ELR (cell line): ENCODE data around the gene MEGF10.

ENCODE experiments used
- DNase-seq: peaks from one replicate; pipeline ENCODE4 v3.0.0-alpha.2; 2015; ENCODE audit warnings: low read depth

Gene MEGF10

DNA sequence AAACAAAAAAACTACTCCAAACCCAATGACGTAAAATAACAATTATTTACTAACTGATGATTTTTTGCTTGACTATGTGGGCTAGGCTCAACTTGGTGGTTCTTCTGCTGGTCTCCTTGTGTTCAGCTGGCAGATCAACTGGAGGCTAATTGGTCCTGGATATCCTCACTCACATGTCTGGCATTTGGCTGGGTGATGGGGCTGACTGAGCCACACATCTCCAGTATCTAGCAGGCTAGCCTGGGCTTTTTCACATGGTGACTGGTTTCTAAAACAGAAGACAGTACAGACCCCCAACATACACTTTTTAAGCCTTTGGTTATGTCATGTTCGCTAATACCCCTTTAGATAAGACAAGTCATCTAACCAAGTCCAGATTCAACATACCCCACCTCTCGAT lies 122.1 kb downstream of the MEGF10 start:
- no peak for DNase-seq

DNA sequence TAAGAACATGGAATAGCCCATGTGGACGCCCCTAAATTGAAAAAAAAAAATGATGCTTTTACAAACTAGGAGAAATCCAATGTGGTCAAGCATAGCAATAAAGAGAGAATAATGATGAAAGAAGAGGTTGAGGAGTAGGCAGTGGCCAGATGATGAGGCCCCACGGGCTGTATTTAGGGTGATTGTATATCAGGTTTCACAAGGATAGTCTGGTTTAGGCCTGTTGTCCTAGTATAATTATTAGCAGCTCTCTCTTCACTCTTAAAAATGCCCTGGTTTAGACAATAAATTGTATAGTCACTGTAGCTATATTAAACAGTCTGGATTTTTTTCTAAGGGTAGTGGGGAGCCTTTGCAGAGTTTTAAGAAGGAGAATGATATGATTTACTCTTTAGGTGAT lies 124.4 kb downstream of the MEGF10 start:
- DNase-seq: no peak

DNA sequence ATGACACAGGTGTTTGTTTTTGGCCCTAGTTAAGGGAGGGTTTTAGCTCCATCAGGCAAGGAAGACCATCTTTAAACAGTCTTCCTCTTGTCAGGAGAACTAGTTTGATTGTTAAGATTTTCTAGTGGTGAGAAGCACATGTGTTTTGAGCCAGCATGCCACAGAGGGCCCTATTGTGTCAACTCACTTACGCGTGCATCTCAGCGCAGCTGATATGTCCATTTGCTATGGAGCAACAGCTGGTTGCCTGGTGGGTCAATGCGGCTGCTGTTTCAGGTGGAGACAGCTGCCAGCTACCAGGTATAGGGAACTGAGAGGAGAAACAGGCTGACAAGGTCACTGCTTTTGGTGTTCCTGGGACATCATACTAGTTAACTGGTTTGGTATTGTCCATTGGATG lies 126.3 kb downstream of the MEGF10 start:
- no peak for DNase-seq

DNA sequence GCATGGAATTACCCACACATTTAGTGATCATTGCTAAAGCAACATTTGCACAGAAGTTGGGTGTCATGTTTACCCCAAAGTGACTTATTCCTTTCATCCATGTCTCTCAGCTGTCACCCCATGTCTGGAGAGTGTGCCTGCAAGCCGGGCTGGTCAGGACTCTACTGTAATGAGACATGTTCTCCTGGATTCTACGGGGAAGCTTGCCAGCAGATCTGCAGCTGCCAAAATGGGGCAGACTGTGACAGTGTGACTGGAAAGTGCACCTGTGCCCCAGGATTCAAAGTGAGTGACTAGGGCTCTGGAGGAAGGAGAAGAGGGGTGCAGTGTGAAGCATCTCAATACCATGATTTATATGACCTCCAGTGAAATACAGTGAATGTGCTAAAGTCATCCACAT lies 126.9 kb downstream of the MEGF10 start:
- DNase-seq: no peak

DNA sequence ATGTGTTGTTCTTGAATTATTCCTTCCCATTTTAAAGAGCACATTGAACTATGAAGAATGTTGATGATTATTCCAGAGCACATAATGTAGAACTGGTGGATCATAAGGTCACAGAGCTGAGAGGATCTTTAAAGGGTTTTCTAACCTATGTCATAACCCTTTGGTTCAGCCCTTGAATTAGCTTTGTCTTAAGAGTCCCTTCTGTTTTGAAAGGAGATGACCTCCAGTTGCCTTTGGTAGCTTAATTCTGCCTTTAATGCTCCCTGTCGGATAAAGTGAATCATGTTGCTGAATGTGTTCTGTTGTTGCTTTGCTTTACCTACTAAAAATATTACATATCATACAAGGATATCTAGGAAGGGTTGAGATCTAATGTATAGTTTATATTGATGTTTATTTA lies 127.8 kb downstream of the MEGF10 start:
- DNase-seq: no peak

DNA sequence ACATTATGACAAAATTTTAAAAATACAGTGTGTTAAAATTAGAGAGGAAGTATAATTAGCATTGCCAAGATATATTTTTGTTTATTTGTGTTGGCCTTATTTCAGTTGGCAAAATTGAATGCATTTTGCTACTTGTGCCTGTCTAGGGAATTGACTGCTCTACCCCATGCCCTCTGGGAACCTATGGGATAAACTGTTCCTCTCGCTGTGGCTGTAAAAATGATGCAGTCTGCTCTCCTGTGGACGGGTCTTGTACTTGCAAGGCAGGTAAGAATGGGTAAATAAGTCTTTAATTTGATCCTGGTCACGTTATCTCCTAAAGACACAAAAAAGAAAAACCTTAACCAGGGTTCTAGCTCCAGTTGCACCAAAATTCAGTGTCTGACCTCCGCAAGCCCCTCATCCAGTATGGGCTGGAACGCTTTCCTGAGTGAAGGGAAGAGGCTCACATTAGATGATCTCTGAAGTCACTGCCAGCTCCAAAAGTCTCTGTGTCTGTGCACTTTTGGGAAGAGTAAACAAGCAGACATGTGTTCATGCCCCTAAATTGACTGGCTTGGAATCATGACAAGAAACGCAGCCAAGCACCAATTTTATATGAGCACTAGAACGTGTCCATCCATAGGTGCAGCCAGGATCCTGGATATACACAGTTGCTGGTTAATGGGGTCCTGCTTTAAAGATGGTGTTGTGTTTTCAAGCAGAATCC lies 128.5 kb downstream of the MEGF10 start:
- DNase-seq: no peak

DNA sequence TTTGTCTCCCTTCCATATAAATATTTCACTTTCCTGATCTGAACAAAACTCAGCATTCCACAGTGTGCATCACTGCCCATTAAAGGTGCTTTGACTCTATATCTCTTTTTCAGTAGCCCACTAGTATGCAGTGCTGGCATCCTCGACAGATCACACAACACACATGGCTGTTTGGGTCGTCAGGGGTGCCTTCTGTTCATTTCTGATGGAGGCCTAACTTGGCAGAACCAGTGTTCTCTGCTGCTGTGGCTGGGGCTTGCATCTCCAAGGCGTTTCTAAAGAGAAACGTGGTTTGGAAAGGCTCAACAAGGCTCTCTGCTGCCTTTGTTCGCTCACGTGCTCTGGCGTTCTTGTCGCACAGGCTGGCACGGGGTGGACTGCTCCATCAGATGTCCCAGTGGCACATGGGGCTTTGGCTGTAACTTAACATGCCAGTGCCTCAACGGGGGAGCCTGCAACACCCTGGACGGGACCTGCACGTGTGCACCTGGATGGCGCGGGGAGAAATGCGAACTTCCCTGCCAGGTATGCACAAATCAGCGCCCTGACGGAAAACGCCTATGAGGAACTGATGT lies 129.2 kb downstream of the MEGF10 start:
- DNase-seq: no peak

DNA sequence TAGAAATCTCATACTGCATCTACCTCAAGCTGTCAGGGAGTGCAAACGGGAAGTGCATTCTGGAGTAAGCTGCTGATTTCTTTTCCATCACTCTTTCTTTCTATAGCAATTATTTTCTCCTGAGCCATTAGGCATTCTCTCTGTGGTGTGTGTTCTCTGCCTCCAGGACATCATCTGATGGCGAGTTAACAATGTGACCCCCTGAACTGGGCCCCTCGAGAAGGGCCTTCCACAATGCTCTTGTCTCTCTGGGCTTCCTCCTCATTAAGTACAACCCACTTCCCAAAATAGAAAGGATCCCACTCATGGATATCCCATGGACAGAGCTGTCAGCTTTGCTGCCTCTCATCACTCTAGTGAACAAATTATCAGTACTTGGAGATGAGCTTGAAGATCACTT lies 130.2 kb downstream of the MEGF10 start:
- DNase-seq: no peak

DNA sequence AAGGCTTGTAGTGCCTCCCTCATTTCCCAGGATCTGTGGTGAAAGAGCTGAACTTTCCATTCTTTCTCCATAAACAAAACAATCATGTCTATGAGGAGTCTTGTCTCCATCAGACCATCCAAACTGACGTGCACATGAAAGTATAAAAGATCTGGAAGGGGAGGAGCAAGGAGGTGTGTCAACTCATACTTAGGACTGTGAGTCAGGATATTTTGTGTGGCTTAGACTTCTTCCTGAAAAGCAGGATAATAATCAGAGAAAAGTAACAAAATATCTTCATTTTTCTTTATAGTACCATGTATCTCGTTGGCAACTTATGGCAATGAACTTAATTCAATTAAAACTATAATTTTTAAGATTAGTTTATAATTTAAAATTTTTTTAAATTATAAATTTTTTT lies 130.9 kb downstream of the MEGF10 start:
- no peak for DNase-seq

DNA sequence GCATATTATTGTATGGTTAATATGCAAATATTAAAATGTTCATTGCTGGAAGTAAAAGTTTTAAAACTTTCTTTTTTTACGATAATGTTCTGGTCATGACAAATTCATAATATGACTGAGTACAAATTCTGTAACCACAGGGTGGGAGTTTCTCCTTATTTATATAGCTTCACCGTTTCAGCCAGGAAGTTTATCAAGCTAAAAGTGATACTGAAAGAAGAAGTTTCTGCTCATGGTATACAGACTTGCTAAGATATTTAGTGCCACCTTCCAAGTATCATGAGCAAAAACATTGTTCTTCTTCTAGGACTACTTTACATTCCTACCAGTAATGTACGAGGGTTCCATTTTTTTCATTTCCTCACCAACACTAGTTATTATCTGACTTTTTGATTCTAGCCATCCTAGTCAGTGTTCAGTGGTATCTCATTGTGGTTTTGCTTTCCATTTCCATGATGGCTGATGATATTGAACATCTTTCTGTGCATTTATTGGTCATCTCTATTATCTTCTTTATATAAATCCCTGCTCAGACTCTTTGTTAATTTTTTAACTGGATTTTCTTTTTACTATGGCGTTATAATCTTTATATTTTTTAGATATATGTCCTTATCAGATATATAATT lies 132.7 kb downstream of the MEGF10 start:
- DNase-seq: no peak

DNA sequence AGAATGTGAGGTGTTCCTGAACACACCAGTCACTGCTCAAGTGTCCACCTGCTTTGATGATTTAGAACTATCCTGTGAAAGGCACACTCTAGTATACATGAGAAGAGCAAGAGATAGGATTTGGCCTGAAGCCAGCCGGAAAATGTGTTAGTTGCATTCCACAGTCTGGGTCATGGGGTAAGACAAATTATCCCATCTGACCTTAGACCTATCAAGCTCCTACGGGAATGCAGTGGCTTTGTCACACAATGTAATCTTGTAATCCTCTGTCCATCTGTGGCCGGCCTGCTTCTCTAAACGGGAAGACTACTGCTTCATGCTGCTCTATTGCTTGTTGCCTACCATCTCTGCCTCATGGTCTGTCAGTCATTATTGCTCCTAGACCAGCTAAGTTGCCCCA lies 134.4 kb downstream of the MEGF10 start:
- DNase-seq: no peak

DNA sequence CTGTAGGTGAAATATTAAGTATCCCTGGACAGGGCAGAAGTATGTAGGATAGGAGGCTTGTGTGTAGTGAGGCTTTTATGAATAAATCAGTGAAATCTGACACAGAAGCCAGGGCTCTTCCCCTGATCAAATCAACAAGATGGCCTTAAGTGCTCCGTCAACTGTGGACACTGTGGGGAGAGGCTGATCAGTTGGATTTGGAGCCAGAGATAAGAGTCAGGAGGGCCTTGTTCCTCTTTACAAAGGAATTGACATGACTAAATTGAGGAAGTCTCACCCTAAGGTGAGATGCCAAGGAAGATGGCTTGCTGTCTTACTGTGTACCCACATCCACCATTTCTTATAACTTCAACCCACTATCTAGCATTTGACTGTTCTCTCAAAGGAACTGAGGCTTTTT lies 135.3 kb downstream of the MEGF10 start:
- no peak for DNase-seq

DNA sequence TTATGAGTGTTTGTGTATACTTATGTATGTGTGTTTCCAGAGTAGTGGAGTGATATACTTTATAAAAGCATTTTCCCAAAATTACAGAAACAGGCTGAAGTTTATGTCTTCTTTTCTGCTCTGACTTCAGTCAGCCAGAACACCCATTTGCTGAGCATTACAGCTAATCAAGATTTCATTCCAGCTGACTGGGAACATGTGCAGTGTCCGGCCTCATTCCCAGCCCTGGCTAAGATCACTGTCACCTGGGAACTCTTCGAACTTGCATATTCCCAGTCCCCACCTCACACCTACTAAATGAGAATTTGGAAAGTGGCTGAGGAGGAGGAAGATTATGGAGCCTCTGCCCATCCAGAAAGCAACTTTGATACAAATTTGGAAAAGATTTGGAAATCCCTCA lies 136.1 kb downstream of the MEGF10 start:
- DNase-seq: no peak

DNA sequence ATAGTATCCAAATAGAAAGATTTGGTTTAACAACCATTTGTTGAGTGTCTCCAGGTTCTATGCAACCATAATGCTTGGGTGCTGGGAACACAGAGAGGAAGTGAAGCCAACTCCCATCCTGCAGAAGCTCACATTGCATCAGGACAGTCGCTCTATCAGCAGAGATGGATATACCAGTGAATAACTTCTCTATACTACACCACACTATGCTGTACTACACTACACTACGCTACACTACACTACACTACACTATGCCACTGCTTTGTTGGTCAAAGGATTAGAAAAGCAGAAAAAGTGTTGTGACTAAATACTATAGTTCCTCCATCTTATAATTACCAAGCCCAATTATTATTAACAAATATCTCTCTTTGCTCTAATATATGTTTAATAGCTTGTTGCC lies 137.7 kb downstream of the MEGF10 start:
- no peak for DNase-seq

DNA sequence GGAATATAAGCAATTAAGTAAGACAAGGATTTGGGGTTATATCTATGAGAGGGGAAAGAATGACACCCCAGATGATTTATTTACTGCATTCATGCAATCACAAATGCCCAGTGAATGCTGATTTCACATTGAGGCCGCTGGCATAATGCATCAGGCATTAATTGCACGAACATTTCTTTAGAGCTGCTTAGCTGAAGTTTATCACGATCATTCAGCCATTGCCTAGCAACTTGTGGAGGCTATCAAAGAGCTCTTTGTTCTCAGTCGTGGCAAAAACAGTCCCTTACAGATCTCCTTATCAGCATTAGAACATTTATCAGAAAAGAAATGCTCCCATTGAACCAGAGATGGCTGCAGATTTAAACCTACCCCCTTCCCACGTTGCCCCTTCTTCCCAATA lies 138.2 kb downstream of the MEGF10 start:
- DNase-seq: no peak

DNA sequence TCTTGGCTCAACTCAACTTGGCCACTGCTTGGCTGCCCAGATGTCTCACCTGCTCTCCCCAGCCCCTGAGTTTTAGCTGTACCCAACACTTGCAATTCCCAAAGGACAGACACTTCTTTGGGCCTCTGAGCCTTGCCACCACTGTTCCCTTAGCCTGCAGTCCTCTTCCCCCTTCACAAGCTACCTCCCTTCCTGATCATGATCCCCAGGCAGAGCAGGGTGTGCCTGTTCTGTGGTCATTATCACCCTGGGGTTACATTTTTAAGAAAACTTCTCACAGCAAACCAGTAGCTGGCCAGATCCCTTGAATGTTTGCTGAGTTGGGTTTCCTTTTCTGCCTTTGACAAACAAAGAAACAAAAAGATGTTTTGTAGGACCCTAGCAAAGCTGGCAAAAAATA lies 139.3 kb downstream of the MEGF10 start:
- no peak for DNase-seq

DNA sequence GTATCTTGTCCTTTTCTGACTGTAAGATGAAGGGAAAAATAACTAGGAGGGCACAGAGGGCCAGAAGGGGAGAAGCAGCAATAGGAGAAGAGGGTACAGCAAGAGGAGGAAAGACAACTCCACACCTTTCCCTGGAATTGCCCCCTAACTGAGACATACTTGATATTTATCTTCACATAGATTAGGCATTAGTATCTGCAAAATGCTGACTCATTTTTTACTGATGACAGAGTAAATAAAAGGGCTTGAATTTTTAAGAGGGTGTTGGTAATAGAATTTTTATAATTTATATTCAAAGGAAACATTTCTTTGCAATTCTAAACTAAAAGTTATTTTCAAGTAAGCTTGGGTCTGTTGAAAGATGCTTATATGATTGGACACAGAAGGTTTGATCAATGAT lies 140.0 kb downstream of the MEGF10 start:
- no peak for DNase-seq

DNA sequence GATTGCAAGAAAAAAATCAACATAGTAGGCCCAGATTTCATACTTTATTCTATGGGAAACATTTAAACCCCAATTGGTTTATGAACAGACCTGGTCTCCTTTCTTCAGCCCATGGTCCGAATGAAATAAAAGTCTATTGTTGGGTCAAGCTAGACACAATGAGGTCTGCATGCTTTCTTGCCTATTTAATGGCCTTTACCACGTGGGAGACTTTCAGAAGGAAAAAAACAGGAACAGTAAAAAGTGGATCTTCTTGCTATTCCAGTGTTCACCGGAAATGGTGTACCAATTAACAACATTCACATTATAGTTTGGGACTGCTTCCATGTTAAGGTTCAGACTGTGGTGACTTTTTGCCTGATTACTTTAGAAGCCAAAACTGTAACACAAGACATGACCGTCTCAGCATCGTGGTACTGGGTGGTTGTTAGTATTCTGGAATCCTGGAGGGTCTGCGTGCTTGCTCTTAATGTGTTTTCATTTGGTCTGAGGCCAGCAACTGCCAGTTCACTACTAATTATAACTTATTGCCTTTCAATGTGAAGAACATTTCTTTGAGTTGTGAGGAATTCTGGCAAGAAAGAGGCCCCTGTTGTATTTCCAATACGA lies 141.5 kb downstream of the MEGF10 start:
- DNase-seq: no peak

DNA sequence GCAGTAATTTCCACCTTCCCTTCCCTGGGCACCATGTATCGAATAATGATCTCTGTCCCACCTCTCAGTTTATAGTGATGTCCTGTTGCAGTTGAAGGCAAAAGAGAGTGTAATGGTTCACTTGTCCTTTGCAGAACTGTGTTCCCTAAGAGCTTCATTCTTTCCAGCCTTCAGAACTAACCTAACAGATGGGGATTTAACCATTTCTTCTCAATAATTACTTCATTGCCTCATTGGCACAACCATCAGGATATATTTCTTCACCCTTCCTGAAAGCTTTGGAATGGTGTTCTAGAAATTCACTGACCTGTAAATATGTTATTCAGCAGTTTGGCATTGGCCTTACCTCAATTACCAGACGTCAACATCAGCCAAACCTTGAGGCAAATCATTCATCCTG lies 142.9 kb downstream of the MEGF10 start:
- DNase-seq: no peak

DNA sequence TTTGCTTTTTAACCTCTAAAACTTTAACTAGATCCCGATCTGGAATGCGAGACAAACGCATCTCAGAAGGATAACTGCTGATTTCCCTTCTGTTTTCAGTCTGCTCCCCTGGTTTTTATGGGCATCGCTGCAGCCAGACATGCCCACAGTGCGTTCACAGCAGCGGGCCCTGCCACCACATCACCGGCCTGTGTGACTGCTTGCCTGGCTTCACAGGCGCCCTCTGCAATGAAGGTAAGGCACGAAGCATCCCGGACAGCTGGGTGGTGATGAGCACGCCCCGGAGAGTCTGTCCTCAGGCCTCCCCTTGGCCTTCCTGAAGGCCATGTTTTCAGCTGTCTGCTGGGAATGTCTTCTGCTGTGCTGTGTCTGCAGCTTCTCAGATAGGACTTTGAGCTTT lies 144.0 kb downstream of the MEGF10 start:
- no peak for DNase-seq

DNA sequence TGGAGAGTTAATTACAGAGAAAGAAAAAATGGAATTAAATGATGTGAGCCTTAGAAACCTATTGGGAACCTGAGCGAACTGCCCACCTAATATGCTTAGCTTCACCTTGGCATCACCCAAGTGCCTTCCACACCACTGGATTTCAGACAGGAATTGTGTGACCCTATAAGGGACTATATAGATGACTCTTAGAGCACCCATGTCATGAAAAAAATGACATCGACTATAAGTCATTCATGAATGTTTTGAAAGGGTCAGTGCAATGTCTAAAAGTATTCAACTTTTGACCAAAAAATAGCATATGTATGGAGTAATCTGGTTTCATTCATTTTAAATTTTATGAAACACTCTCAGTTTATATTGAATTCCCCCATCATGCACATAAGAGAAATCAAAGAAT lies 145.2 kb downstream of the MEGF10 start:
- DNase-seq: no peak

DNA sequence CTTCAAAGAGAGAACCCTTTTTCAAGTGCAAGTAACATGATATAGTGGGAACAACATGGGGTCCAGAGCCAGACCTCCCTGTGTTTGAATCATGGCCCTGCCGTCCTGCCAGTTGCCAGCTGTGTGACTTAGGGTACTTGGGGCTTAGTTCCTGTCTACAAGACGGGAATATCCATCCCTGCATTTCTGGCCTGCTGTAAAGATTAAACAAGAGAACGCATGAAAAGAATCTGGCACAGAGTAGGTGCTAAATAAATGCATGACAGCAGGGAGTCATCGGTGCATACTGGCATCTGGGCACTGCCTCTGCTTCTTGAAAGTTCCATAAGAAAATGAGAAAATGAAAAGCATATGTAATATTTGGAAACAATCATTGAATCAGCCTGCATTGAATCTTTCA lies 149.0 kb downstream of the MEGF10 start:
- DNase-seq: no peak

DNA sequence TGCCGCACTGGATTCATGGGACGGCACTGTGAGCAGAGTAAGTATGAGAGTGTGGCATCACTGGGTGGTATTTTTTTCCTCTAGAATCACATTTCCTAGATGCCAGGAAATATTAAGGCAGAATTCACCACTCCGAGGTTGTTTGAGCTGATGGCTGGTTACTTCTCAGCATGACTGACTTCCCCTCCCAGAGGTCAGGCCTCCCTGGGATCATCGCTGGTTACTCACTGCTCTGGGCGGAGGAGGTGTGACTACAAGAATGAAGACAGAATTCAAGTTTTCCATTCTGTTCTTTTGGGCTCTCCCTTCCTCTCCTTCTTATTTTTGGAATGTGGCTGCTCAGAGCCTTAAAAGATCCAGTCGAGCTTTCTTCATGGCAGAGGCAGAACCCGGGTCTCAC lies 150.2 kb downstream of the MEGF10 start:
- peak; percentile 51 for DNase-seq
